ENCODE data around the gene OR4F15.

GRCh38 chr15:101828774-101829173 lies 16.8 kb downstream of the OR4F15 start:
- TF ChIP-seq CTCF (IDR thresholded peaks at IDR 0.05) (no peak), EZH2 (IDR thresholded peaks at IDR 0.05; ENCODE audit: borderline replicate concordance, insufficient read depth, low read depth, low read length, poor library complexity, severe bottlenecking) (no peak)
